Kidney (tissue), 14 donors: ENCODE results near the gene SORBS1. TPM values are rescaled to one million over a fixed set of nuclear protein-coding genes. Genes with fewer than 3 reads are reported as not detected.

Experiments used
- DNase-seq, 5 donors: peaks; one replicate each; pipeline ENCODE4 v3.0.0-alpha.2; 2013 to 2020
- FAIRE-seq: peaks from 2 replicates; lab custom pipeline; 2012; peaks lifted over from hg19 to GRCh38; lab: Jason Lieb, UNC
- H3K27ac ChIP-seq, 2 donors: one replicate each; pipeline ENCODE4 v1.7.0; 2013; ENCODE audit warnings: low read depth in 2 of 2, low read length in 2 of 2, inconsistent platforms in 1 of 2
- H3K27me3 ChIP-seq: one replicate; pipeline ENCODE4 v1.7.1; 2013; ENCODE audit warnings: low read length, inconsistent platforms; ENCODE audit not compliant: control insufficient read depth, insufficient read depth
- H3K36me3 ChIP-seq, 3 donors: one replicate each; pipeline versions ENCODE4 v1.7.0 to v1.7.1; 2013; ENCODE audit warnings: low read length in 3 of 3, control low read depth in 1 of 3, inconsistent platforms in 1 of 3; ENCODE audit not compliant: insufficient read depth in 3 of 3, control insufficient read depth in 2 of 3
- H3K4me1 ChIP-seq, 3 donors: one replicate each; pipeline versions ENCODE4 v1.7.0 to v1.7.1; 2013; ENCODE audit warnings: low read length in 3 of 3, inconsistent platforms in 1 of 3, low read depth in 1 of 3; ENCODE audit not compliant: control insufficient read depth in 2 of 3, insufficient read depth in 2 of 3
- H3K4me3 ChIP-seq, 3 donors: one replicate each; pipeline versions ENCODE4 v1.7.0 to v1.8.1; 2013; ENCODE audit warnings: low read length in 3 of 3, control low read depth in 1 of 3, inconsistent platforms in 1 of 3
- H3K9ac ChIP-seq, 3 donors: one replicate each; pipeline versions ENCODE4 v1.7.0 to v1.7.1; 2013; ENCODE audit warnings: low read length in 3 of 3, control low read depth in 1 of 3, inconsistent platforms in 1 of 3
- H3K9me3 ChIP-seq, 3 donors: one replicate each; pipeline versions ENCODE4 v1.7.0 to v1.7.1; 2013; ENCODE audit warnings: low read length in 3 of 3, control low read depth in 1 of 3, inconsistent platforms in 1 of 3; ENCODE audit not compliant: control insufficient read depth in 2 of 3, insufficient read depth in 1 of 3
- intact Hi-C: fragments of 100-400 bp; cut with DNase I; formaldehyde crosslinking; loops from one replicate; pipeline ENCODE4 v1.11.1; 2022
- polyA plus RNA-seq: library from polyadenylated mRNA; stranded (reverse); fragments of 350-450 nt; fragmentation: Illumina TruSeq; extraction: RNeasy Lipid Tissue Mini Kit (QIAGEN cat#74804); gene quantifications from one replicate; pipeline ENCODE4 v1.2.3, GENCODE V29; 2014; ENCODE audit warnings: low read depth, low replicate concordance; ENCODE audit not compliant: insufficient read depth
- total RNA-seq: library from RNA; stranded (reverse); fragmentation: NEBNext Ultra II Directional; extraction: Animal tissue kit (Norgen Biotek cat#: 25700); gene quantifications from one replicate; pipeline ENCODE4 v1.2.1, GENCODE V29; 2021
- TF ChIP-seq, protein P1 (sequence below): IDR thresholded peaks from 3 replicates; pipeline ENCODE4 v1.5.1; 2012; ENCODE audit warnings: mild to moderate bottlenecking, moderate library complexity, borderline replicate concordance; ENCODE audit not compliant: insufficient read depth; ENCODE audit errors: extremely low read depth
- donor health status: control.
- donor health status: control.
- donor health status: control.
- donor health status: control.
- donor health status: control.
- donor health status: DM: yes; HTN: yes; CAD: no.
- donor health status: Normal renal cell carcinoma (clear cell type).

SORBS1 gene
- total and polyA plus RNA-seq, 2 donors from 2014 or later, result 12.2 to 91.7 TPM

DNA sequence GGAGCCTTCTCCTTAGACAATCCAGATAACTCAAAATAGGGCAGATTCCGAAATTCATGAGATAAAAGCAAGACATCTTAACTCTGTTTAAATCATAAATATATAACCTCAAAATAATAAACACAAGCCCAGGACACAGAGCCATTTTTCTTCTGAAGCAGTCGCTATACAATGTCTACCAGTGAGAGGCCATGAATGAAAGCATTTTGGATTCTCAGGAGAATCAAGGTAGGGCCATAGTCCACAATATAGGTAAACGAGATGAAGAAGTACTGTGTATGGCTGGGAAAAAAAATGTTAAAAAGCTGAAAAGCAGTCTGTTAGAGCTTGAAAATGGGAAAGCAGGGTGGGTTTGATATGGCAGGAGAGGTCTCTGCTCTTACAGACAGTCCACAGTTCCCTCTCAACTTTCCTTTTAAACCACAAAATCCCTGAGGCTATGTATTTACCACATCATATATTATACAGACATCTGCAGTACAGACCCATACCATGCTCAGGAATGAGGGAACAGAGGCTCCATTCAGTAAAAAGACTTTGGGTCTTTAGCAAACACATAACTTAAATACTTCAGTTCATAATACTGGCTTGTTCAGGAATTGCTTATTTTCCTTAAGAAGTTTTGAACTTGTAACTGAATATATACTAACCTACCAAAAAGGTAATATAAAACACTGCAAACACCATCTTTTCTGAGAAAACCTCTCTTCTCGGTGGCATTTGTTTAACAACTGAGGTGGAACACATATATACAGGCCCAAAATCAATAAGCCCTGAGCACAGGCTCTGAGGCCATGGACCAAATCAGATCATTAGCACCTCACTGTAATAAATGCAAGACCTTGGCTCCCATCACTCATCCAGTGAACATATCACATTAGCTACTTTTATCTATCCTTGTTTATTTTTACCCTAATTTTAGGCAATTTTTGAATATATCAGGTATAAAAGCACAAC lies 109.3 kb downstream of the SORBS1 start:
- Histone ChIP-seq H3K9ac (no peak overlapping the region), H3K36me3 (no peaks in the 10 kb centered on the region), H3K9me3 (no peaks in the 10 kb centered on the region), H3K27ac (no peak overlapping the region), H3K27me3 (no peaks in the 10 kb centered on the region), H3K4me1 (peaks cover 0 to 21% (median 5%) of the 10 kb centered on the region in 3 donors), H3K4me3 (no peak overlapping the region)
- FAIRE-seq (no peak), DNase-seq (no peak)
- TF ChIP-seq, protein P1, sequence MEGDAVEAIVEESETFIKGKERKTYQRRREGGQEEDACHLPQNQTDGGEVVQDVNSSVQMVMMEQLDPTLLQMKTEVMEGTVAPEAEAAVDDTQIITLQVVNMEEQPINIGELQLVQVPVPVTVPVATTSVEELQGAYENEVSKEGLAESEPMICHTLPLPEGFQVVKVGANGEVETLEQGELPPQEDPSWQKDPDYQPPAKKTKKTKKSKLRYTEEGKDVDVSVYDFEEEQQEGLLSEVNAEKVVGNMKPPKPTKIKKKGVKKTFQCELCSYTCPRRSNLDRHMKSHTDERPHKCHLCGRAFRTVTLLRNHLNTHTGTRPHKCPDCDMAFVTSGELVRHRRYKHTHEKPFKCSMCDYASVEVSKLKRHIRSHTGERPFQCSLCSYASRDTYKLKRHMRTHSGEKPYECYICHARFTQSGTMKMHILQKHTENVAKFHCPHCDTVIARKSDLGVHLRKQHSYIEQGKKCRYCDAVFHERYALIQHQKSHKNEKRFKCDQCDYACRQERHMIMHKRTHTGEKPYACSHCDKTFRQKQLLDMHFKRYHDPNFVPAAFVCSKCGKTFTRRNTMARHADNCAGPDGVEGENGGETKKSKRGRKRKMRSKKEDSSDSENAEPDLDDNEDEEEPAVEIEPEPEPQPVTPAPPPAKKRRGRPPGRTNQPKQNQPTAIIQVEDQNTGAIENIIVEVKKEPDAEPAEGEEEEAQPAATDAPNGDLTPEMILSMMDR, result no peak
- intact Hi-C loops, result no loop called here

DNA sequence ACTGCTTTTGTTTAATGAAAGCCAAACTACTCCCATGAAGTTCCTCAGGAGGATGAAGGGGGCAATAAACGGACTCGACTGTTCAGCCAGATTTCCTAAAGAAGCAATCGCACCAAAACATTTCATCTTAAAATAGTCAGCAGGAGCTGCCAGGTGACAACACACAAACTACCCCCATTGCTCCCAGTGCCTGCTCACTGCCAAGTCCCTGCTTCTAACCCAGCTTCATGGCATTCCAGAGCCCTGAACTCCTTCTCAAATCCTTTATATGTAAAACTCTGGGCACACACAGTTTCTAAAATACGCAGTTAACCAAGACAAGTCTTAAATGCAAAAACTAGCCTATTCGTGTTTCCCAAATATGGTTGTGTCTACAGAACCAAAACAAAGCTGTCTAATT lies 110.0 kb downstream of the SORBS1 start:
- Histone ChIP-seq H3K4me3 (no peak overlapping the region), H3K9ac (no peak overlapping the region), H3K9me3 (no peaks in the 10 kb centered on the region), H3K36me3 (no peaks in the 10 kb centered on the region), H3K4me1 (peaks cover 0 to 18% (median 3%) of the 10 kb centered on the region in 3 donors), H3K27ac (no peak overlapping the region), H3K27me3 (no peaks in the 10 kb centered on the region)
- intact Hi-C loops, result no loop called here
- FAIRE-seq, result no peak
- DNase-seq, result no peak
- TF ChIP-seq, protein P1, result no peak

DNA sequence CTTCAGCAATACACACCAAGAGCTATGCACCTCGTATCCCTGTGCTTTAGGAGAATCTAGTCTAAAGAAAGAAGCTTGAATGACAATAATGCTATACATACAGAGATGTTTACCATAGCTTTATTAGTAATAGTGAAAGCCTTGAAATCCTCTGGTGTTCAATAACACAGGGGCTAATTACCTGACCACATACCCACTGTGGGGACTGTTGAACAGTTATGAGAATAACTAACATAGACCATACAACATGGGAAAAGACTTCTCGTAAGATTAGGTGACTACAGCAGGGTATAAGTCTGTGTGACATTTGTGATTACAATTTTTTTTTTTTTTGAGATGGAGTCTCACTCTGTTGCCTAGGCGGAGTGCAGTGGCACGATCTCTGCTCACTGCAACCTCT lies 111.0 kb downstream of the SORBS1 start:
- H3K27me3 ChIP-seq, result no peaks in the 10 kb centered on the region
- H3K4me1 ChIP-seq, result peaks cover 0 to 26% (median 7%) of the 10 kb centered on the region in 3 donors
- H3K9me3 ChIP-seq, result no peaks in the 10 kb centered on the region
- TF ChIP-seq, protein P1, result no peak
- intact Hi-C loops, result no loop called here
- H3K4me3 ChIP-seq, result no peak overlapping the region
- DNase-seq (no peak), FAIRE-seq (no peak)
- H3K9ac ChIP-seq, result no peak overlapping the region
- H3K27ac ChIP-seq, result no peak overlapping the region
- H3K36me3 ChIP-seq, result no peaks in the 10 kb centered on the region
